Measurements from ENCODE around the gene FHL2. TPM values are rescaled to one million over a fixed set of nuclear protein-coding genes. Genes with fewer than 3 reads are reported as not detected.

The FHL2 gene
- total RNA-seq, 2 experiments from 2014 or later, result not detected

- no peak for DNase-seq (ENCODE audit: low spot score)
- no peaks in the 10 kb centered on the region for H3K79me2 ChIP-seq (ENCODE audit: insufficient read depth, low read depth, low read length)
- H3K9me2 ChIP-seq (ENCODE audit: insufficient read depth, low read length), result no peaks in the 10 kb centered on the region
- no peak for TF ChIP-seq EZH2phosphoT487 (IDR thresholded peaks at IDR 0.05; ENCODE audit: borderline replicate concordance, low read depth, low read length)
- TF ChIP-seq, protein P1, sequence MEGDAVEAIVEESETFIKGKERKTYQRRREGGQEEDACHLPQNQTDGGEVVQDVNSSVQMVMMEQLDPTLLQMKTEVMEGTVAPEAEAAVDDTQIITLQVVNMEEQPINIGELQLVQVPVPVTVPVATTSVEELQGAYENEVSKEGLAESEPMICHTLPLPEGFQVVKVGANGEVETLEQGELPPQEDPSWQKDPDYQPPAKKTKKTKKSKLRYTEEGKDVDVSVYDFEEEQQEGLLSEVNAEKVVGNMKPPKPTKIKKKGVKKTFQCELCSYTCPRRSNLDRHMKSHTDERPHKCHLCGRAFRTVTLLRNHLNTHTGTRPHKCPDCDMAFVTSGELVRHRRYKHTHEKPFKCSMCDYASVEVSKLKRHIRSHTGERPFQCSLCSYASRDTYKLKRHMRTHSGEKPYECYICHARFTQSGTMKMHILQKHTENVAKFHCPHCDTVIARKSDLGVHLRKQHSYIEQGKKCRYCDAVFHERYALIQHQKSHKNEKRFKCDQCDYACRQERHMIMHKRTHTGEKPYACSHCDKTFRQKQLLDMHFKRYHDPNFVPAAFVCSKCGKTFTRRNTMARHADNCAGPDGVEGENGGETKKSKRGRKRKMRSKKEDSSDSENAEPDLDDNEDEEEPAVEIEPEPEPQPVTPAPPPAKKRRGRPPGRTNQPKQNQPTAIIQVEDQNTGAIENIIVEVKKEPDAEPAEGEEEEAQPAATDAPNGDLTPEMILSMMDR (conservative IDR thresholded peaks at IDR 0.05; ENCODE audit: low read length), result no peak
- no peak overlapping the region for H3K27ac ChIP-seq (ENCODE audit: low read depth, low read length, poor library complexity, severe bottlenecking)
- H3K4me2 ChIP-seq (ENCODE audit: low read length), result no peak overlapping the region
- no TSS peak for BruUV-seq (replicated peaks)
- intact Hi-C loops (cut with micrococcal nuclease; ENCODE audit: unreplicated experiment), result no loop called here
- no peak overlapping the region for H2AFZ ChIP-seq (ENCODE audit: low read length)
- POLR2A ChIA-PET, result no interaction called here
- H3K4me3 ChIP-seq (ENCODE audit: low read depth, low read length, poor library complexity, severe bottlenecking), result no peak overlapping the region
- no peaks in the 10 kb centered on the region for H3K36me3 ChIP-seq (ENCODE audit: insufficient read depth, low read length)
- CTCF ChIA-PET (ENCODE audit: unreplicated experiment), result no interaction called here
- H3K4me1 ChIP-seq (ENCODE audit: insufficient read depth, low read length, poor library complexity, severe bottlenecking), result no peaks in the 10 kb centered on the region
- H3K9me3 ChIP-seq (ENCODE audit: low read length), result no peaks in the 10 kb centered on the region
- H4K20me1 ChIP-seq (ENCODE audit: insufficient read depth, low read length), result no peaks in the 10 kb centered on the region
Measured at GRCh38 chr2:105417857-105418436, 19.1 kb upstream of the FHL2 start.

DNA sequence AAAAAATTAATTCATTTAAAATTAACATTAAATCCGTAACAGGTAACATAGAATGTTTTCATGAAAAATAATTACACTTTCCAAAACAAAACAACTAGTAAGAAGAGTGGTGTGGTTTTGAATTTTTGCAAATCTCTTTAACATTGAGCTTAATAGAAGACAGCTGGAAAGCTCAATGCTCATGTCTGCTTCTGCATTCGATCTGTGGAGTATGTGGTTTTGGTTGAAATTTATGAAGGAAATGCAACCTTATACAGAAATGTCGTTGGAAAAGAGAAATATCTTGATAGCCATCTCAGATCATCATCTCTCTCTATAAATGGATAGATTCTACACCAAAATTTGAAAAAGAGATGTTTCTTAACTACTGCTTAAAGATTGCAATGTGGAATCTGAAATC, 17.3 kb upstream of the FHL2 start:
- no peak for TF ChIP-seq EZH2phosphoT487 (IDR thresholded peaks at IDR 0.05; ENCODE audit: borderline replicate concordance, low read depth, low read length)
- TF ChIP-seq, protein P1 (conservative IDR thresholded peaks at IDR 0.05; ENCODE audit: low read length), result no peak
- Histone ChIP-seq H3K9me2 (ENCODE audit: insufficient read depth, low read length) (no peaks in the 10 kb centered on the region), H3K4me2 (ENCODE audit: low read length) (no peak overlapping the region), H3K4me3 (ENCODE audit: low read depth, low read length, poor library complexity, severe bottlenecking) (no peak overlapping the region), H3K9me3 (ENCODE audit: low read length) (no peaks in the 10 kb centered on the region), H3K4me1 (ENCODE audit: insufficient read depth, low read length, poor library complexity, severe bottlenecking) (no peaks in the 10 kb centered on the region), H3K36me3 (ENCODE audit: insufficient read depth, low read length) (no peaks in the 10 kb centered on the region), H3K27ac (ENCODE audit: low read depth, low read length, poor library complexity, severe bottlenecking) (no peak overlapping the region), H4K20me1 (ENCODE audit: insufficient read depth, low read length) (no peaks in the 10 kb centered on the region), H2AFZ (ENCODE audit: low read length) (no peak overlapping the region), H3K79me2 (ENCODE audit: insufficient read depth, low read depth, low read length) (no peaks in the 10 kb centered on the region)
- ChIA-PET CTCF (ENCODE audit: unreplicated experiment) (no interaction called here), POLR2A (no interaction called here)
- intact Hi-C loops (cut with micrococcal nuclease; ENCODE audit: unreplicated experiment), result no loop called here
- no peak for DNase-seq (ENCODE audit: low spot score)
- no TSS peak for BruUV-seq (replicated peaks)

DNA sequence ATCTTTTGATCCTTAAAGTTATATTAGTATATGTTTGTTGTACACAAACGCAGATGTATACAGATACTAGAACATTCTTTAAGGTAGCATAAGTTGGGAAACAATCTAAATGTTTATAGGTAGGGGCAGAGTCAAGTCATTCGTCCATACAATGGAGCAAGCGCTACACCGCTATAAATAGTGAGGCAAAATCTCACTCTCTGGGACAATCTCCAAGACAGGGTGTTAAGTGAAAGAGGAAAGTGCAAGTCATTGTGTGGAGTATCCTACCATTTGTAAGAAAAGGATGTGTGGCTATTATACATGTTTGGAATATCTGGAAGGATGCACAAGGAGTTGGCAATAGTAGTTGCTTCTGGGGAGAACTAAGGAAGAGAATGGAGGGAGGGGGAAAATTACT, 16.2 kb upstream of the FHL2 start:
- TF ChIP-seq, protein P1 (conservative IDR thresholded peaks at IDR 0.05; ENCODE audit: low read length), result no peak
- TF ChIP-seq EZH2phosphoT487 (IDR thresholded peaks at IDR 0.05; ENCODE audit: borderline replicate concordance, low read depth, low read length), result no peak
- CTCF ChIA-PET (ENCODE audit: unreplicated experiment), result no interaction called here
- POLR2A ChIA-PET, result no interaction called here
- no peaks in the 10 kb centered on the region for H4K20me1 ChIP-seq (ENCODE audit: insufficient read depth, low read length)
- H3K4me2 ChIP-seq (ENCODE audit: low read length), result no peak overlapping the region
- no TSS peak for BruUV-seq (replicated peaks)
- no peaks in the 10 kb centered on the region for H3K79me2 ChIP-seq (ENCODE audit: insufficient read depth, low read depth, low read length)
- H3K4me1 ChIP-seq (ENCODE audit: insufficient read depth, low read length, poor library complexity, severe bottlenecking), result no peaks in the 10 kb centered on the region
- intact Hi-C loops (cut with micrococcal nuclease; ENCODE audit: unreplicated experiment), result no loop called here
- DNase-seq (ENCODE audit: low spot score), result no peak
- no peaks in the 10 kb centered on the region for H3K36me3 ChIP-seq (ENCODE audit: insufficient read depth, low read length)
- H2AFZ ChIP-seq (ENCODE audit: low read length), result no peak overlapping the region
- no peaks in the 10 kb centered on the region for H3K9me2 ChIP-seq (ENCODE audit: insufficient read depth, low read length)
- no peak overlapping the region for H3K4me3 ChIP-seq (ENCODE audit: low read depth, low read length, poor library complexity, severe bottlenecking)
- no peak overlapping the region for H3K27ac ChIP-seq (ENCODE audit: low read depth, low read length, poor library complexity, severe bottlenecking)
- H3K9me3 ChIP-seq (ENCODE audit: low read length), result no peaks in the 10 kb centered on the region

Measured in OCI-LY7 (cell line).